Nephron progenitor cell (in vitro differentiated cells): ENCODE results near the gene ATP10A.
A peak's percentile ranks its signal among the peaks of the same experiment; 100 is the strongest.

Source experiments
- DNase-seq: peaks from one replicate; pipeline ENCODE4 v3.0.0; 2021
- H3K27ac Mint-ChIP-seq: 2 replicates; pipeline ENCODE4 v1.8.0; 2021; ENCODE audit warnings: mild to moderate bottlenecking, moderate library complexity, mixed read lengths
- H3K27me3 Mint-ChIP-seq: 2 replicates; pipeline ENCODE4 v1.8.0; 2021; ENCODE audit warnings: mild to moderate bottlenecking, low read depth, mixed read lengths; ENCODE audit not compliant: poor library complexity
- H3K36me3 Mint-ChIP-seq: 2 replicates; pipeline ENCODE4 v1.8.0; 2021; ENCODE audit warnings: low read depth, mixed read lengths
- H3K4me1 Mint-ChIP-seq: 2 replicates; pipeline ENCODE4 v1.8.0; 2021; ENCODE audit warnings: mixed read lengths
- H3K4me3 Mint-ChIP-seq: 2 replicates; pipeline ENCODE4 v1.8.0; 2021; ENCODE audit warnings: mild to moderate bottlenecking, moderate library complexity, mixed read lengths
- H3K9me3 Mint-ChIP-seq: 2 replicates; pipeline ENCODE4 v1.8.0; 2021; ENCODE audit warnings: mild to moderate bottlenecking, moderate library complexity, mixed read lengths
- TF ChIP-seq, protein P1 (sequence below): fragments of 200-600 bp; sonication (generic); IDR thresholded peaks from 2 replicates; pipeline ENCODE4 v1.5.0; 2021; ENCODE audit warnings: antibody characterized with exemption

ATP10A gene, protein sequence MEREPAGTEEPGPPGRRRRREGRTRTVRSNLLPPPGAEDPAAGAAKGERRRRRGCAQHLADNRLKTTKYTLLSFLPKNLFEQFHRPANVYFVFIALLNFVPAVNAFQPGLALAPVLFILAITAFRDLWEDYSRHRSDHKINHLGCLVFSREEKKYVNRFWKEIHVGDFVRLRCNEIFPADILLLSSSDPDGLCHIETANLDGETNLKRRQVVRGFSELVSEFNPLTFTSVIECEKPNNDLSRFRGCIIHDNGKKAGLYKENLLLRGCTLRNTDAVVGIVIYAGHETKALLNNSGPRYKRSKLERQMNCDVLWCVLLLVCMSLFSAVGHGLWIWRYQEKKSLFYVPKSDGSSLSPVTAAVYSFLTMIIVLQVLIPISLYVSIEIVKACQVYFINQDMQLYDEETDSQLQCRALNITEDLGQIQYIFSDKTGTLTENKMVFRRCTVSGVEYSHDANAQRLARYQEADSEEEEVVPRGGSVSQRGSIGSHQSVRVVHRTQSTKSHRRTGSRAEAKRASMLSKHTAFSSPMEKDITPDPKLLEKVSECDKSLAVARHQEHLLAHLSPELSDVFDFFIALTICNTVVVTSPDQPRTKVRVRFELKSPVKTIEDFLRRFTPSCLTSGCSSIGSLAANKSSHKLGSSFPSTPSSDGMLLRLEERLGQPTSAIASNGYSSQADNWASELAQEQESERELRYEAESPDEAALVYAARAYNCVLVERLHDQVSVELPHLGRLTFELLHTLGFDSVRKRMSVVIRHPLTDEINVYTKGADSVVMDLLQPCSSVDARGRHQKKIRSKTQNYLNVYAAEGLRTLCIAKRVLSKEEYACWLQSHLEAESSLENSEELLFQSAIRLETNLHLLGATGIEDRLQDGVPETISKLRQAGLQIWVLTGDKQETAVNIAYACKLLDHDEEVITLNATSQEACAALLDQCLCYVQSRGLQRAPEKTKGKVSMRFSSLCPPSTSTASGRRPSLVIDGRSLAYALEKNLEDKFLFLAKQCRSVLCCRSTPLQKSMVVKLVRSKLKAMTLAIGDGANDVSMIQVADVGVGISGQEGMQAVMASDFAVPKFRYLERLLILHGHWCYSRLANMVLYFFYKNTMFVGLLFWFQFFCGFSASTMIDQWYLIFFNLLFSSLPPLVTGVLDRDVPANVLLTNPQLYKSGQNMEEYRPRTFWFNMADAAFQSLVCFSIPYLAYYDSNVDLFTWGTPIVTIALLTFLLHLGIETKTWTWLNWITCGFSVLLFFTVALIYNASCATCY (N-terminal part only)

DNA sequence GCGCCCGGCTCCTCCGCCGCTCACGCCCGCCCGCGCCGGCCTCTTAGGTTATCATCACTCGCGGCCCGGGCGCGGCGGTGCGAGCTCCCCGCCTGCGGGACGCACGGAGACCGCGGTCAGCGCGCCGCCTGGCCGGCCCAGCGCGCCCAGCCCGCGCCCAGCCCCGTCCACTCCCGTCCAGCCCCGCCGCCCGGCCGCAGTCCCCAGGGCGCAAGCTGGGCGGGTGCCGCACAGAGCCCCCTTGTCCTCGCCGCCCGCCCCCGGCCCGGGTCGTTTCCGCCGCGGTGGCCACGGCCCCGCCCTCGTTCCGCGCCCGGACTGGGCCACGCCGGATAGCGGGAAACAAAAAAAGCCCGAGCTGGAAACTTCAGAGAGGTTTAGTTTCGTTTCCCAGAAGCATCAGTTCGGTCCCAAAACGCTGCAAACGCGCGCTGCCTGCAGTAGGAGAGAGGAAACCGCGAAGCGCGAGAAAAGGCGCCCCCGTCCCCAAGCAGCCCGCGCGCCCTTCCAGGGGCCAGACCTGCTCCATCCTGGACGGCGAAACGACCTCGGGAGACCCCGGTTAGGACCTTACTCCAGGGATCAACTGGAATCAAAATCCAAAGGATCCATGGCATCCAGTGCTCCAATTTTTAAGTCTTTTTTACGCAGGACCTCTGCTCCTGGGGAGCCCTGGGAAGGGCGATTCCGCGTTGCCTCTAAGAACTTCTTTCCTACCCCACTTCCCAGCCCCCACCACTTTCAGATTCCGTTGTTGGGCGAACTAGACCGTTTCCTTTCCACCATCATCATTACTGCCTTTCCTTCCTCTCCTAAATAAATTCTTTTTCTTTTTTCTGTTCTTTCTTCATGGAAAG, at the start of gene ATP10A:
ATP10A (minus strand) TSS at position 217 of the 857 bp plus-strand sequence. CDS start 231 bp downstream, outside the sequence.
- Mint-ChIP-seq H3K27me3 (peaks cover 80% of the 10 kb centered on the region), H3K9me3 (no peaks in the 10 kb centered on the region), H3K4me3 (peak within 1 kb of the TSS; percentile 84), H3K36me3 (no peaks in the 10 kb centered on the region), H3K4me1 (peaks cover 8% of the 10 kb centered on the region), H3K27ac (no peak within 1 kb of the TSS)
- DNase-seq = peak; percentile 60
- TF ChIP-seq, protein P1, sequence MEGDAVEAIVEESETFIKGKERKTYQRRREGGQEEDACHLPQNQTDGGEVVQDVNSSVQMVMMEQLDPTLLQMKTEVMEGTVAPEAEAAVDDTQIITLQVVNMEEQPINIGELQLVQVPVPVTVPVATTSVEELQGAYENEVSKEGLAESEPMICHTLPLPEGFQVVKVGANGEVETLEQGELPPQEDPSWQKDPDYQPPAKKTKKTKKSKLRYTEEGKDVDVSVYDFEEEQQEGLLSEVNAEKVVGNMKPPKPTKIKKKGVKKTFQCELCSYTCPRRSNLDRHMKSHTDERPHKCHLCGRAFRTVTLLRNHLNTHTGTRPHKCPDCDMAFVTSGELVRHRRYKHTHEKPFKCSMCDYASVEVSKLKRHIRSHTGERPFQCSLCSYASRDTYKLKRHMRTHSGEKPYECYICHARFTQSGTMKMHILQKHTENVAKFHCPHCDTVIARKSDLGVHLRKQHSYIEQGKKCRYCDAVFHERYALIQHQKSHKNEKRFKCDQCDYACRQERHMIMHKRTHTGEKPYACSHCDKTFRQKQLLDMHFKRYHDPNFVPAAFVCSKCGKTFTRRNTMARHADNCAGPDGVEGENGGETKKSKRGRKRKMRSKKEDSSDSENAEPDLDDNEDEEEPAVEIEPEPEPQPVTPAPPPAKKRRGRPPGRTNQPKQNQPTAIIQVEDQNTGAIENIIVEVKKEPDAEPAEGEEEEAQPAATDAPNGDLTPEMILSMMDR = no peak

DNA sequence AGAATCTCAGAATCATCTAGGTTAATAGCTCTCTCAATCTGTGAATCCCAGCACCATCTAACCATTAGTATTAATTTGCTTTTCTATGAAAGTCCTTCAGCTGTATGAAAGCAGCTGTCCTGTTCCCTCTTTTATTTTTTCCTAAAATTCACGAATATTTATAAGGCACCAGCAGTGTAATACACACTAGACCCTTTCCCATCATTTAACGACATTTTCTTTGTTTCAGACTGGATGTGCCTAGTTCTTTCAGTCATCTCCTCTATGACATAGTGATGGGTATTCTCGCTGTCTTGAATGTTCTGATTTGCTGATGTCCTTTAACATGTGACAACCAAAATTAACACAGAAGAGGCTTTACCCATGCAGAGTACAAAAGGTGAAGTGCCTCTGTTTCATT, 48.9 kb upstream of the ATP10A start:
- Mint-ChIP-seq H3K4me1 (no peaks in the 10 kb centered on the region), H3K27ac (no peak overlapping the region), H3K9me3 (peaks cover 11% of the 10 kb centered on the region), H3K27me3 (peaks cover 10% of the 10 kb centered on the region), H3K4me3 (no peak overlapping the region), H3K36me3 (no peaks in the 10 kb centered on the region)
- TF ChIP-seq, protein P1 = no peak
- DNase-seq = no peak

DNA sequence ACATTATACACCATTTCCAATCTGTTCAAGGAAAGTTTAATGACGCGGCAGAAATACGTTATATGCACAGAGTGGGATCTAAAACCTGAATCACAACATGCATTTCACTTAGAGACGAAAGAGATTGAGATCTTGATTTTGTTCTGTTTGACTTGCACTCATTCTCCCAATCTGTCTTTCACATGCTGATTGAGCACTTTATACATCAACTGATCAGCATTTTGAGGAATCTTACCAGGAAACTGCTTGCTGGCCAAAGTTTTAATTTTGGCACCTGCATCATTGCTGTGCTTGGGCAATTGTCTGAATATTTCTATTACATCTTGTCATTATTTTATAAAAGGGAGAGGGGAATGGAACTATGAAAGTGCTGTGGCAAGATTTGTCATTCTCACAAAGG, 47.7 kb upstream of the ATP10A start:
- H3K27me3 Mint-ChIP-seq = peaks cover 9% of the 10 kb centered on the region
- H3K4me1 Mint-ChIP-seq = no peaks in the 10 kb centered on the region
- H3K4me3 Mint-ChIP-seq = no peak overlapping the region
- no peak overlapping the region for H3K27ac Mint-ChIP-seq
- peaks cover 11% of the 10 kb centered on the region for H3K9me3 Mint-ChIP-seq
- H3K36me3 Mint-ChIP-seq = no peaks in the 10 kb centered on the region
- no peak for DNase-seq
- TF ChIP-seq, protein P1 = no peak

DNA sequence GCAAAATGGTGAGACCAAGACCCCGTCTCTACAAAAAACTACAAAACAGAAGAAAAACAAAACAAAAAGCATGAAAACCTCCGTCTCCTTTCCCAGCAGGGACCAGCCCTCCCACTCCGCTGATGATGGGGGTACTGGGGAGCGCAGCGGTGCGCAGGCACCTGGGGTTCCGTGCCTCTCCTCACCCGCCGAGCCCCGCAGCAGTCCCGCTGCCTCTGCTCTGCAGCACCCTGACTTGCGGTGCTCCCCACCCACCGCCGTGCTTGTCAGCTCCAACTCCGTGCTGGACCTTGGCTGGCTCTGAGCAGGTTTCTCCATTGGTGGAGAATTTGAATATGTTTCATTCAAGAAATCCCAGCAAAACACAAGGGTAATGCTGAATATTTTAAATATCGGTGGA, 46.7 kb upstream of the ATP10A start:
- Mint-ChIP-seq H3K27ac (no peak overlapping the region), H3K4me1 (no peaks in the 10 kb centered on the region), H3K9me3 (peaks cover 8% of the 10 kb centered on the region)

More for the DNA sequence above, 46.7 kb upstream of the ATP10A start:
- H3K36me3 Mint-ChIP-seq = no peaks in the 10 kb centered on the region
- H3K27me3 Mint-ChIP-seq = peaks cover 5% of the 10 kb centered on the region
- TF ChIP-seq, protein P1 = no peak
- no peak overlapping the region for H3K4me3 Mint-ChIP-seq
- no peak for DNase-seq
